HCT116 (cell line): ENCODE measurements around the gene UNC93B1. TPM values are rescaled to one million over a fixed set of nuclear protein-coding genes. Genes with fewer than 3 reads are reported as not detected.

ENCODE experiments used
- ATAC-seq: fragments of 200-7000 bp; cut with Tn5 transposase; 2 replicates; pipeline ENCODE4 v1.9.1; 2020; ENCODE audit warnings: mild to moderate bottlenecking, moderate library complexity
- BruUV-seq: library from RNA; stranded (reverse); fragments of 400-500 nt; replicated peaks from 2 replicates; lab custom pipeline; 2021; lab: Mats Ljungman, UMichigan
- CTCF ChIA-PET: fragments of 300-600 bp; sonication (Branson Sonifier 250); formaldehyde crosslinking; loops from one replicate; lab custom pipeline; 2021; ENCODE audit warnings: antibody characterized with exemption; lab: Charles Lee
- POLR2A ChIA-PET: fragments of 300-600, 350-600 bp; sonication (Branson Sonifier 250); formaldehyde crosslinking; loops from one replicate; lab custom pipeline; 2021; ENCODE audit warnings: antibody characterized with exemption; lab: Charles Lee
- RAD21 ChIA-PET, 2 experiments: fragments of 300-600 bp; sonication (Branson Sonifier 250); formaldehyde crosslinking; loops; one replicate each; lab custom pipeline; 2023; ENCODE audit warnings: low total read pairs in 2 of 2; ENCODE audit not compliant: uncharacterized antibody in 2 of 2, unreplicated experiment in 2 of 2, low non-redundant PET in 1 of 2; lab: Charles Lee
- DNase-seq: peaks from one replicate; pipeline ENCODE4 v3.0.0-alpha.2; 2010; ENCODE audit warnings: low read depth, low spot score
- H2AFZ ChIP-seq: fragments of 200-600 bp; shearing (Covaris generic), sonication (generic); 2 replicates; pipeline ENCODE4 v1.6.1; 2017; ENCODE audit warnings: low read depth, mixed run types, mixed read lengths, antibody characterized with exemption, low read length; ENCODE audit not compliant: poor library complexity, severe bottlenecking
- H3K27ac ChIP-seq: 2 replicates; pipeline ENCODE4 v1.5.1; 2012; ENCODE audit warnings: low read depth, low read length
- H3K27me3 ChIP-seq: fragments of 200-600 bp; sonication (generic); 2 replicates; pipeline ENCODE4 v1.6.1; 2016; ENCODE audit warnings: mixed run types, low read length, mixed read lengths; ENCODE audit not compliant: insufficient read depth
- H3K36me3 ChIP-seq, 2 experiments: fragments of 200-500 bp in 1 of 2; fragments of 200-600 bp in 1 of 2; sonication (Bioruptor generic) in 1 of 2; sonication (generic) in 1 of 2; 2 replicates each; pipeline versions ENCODE4 v1.5.1 to v1.6.1; 2014 to 2016; ENCODE audit warnings: low read length in 2 of 2, inconsistent platforms in 1 of 2, mixed read lengths in 1 of 2, mixed run types in 1 of 2; ENCODE audit not compliant: insufficient read depth in 2 of 2, control insufficient read depth in 1 of 2
- H3K4me1 ChIP-seq, 2 experiments: fragments of 200-600 bp in 1 of 2; sonication (generic) in 1 of 2; 2 replicates each; pipeline versions ENCODE4 v1.5.1 to v1.6.1; 2012 to 2017; ENCODE audit warnings: low read length in 2 of 2, inconsistent platforms in 1 of 2, mild to moderate bottlenecking in 1 of 2, mixed read lengths in 1 of 2, mixed run types in 1 of 2, moderate library complexity in 1 of 2; ENCODE audit not compliant: insufficient read depth in 2 of 2, control insufficient read depth in 1 of 2
- H3K4me2 ChIP-seq: fragments of 200-600 bp; sonication (generic); 2 replicates; pipeline ENCODE4 v1.6.1; 2017; ENCODE audit warnings: mixed run types, low read length, mixed read lengths
- H3K4me3 ChIP-seq, 2 experiments: fragments of 200-600 bp in 1 of 2; sonication (generic) in 1 of 2; replicated peaks in 1 of 2; 2 replicates each; pipeline ENCODE4 v1.5.1; 2011 to 2016; ENCODE audit warnings: low read length in 2 of 2, control low read depth in 1 of 2, low read depth in 1 of 2, mild to moderate bottlenecking in 1 of 2, mixed read lengths in 1 of 2, mixed run types in 1 of 2
- H3K79me2 ChIP-seq: fragments of 200-600 bp; sonication (generic); 2 replicates; pipeline ENCODE4 v1.6.1; 2017; ENCODE audit warnings: mild to moderate bottlenecking, mixed run types, low read length, moderate library complexity, mixed read lengths; ENCODE audit not compliant: insufficient read depth
- H3K9ac ChIP-seq: fragments of 200-600 bp; sonication (generic); 2 replicates; pipeline ENCODE4 v1.6.1; 2016; ENCODE audit warnings: low read length, mixed read lengths
- H3K9me2 ChIP-seq: fragments of 200-600 bp; sonication (generic), shearing (Covaris generic); 2 replicates; pipeline ENCODE4 v1.6.1; 2017; ENCODE audit warnings: mixed run types, mild to moderate bottlenecking, moderate library complexity; ENCODE audit not compliant: insufficient read depth
- H3K9me3 ChIP-seq, 2 experiments: fragments of 200-500 bp in 1 of 2; fragments of 200-600 bp in 1 of 2; sonication (Bioruptor generic) in 1 of 2; sonication (generic) in 1 of 2; 2 replicates each; pipeline ENCODE4 v1.6.1; 2014 to 2017; ENCODE audit warnings: low read length in 2 of 2, mixed read lengths in 2 of 2, inconsistent platforms in 1 of 2, low read depth in 1 of 2, mild to moderate bottlenecking in 1 of 2, mixed run types in 1 of 2, moderate library complexity in 1 of 2; ENCODE audit not compliant: control insufficient read depth in 1 of 2, insufficient read depth in 1 of 2
- H4K20me1 ChIP-seq: fragments of 200-600 bp; sonication (generic), shearing (Covaris generic); 2 replicates; pipeline ENCODE4 v1.6.1; 2017; ENCODE audit warnings: mixed run types, mild to moderate bottlenecking, moderate library complexity; ENCODE audit not compliant: insufficient read depth
- CBX3 ChIP-seq: IDR thresholded peaks from 2 replicates; pipeline ENCODE4 v1.6.1; 2012; ENCODE audit warnings: low read depth
- POLR2A ChIP-seq: IDR thresholded peaks from 2 replicates; pipeline ENCODE4 v1.7.0; 2011; ENCODE audit warnings: borderline replicate concordance; ENCODE audit not compliant: insufficient read depth, insufficient read length; ENCODE audit errors: extremely low read depth
- POLR2AphosphoS5 ChIP-seq: IDR thresholded peaks from 2 replicates; pipeline ENCODE4 v1.6.1; 2011; ENCODE audit warnings: mild to moderate bottlenecking, low read depth, low read length, moderate library complexity
- SIN3A ChIP-seq: IDR thresholded peaks from 2 replicates; pipeline ENCODE4 v1.6.1; 2012; ENCODE audit warnings: low read depth
- TCF7L2 ChIP-seq: IDR thresholded peaks from 2 replicates; pipeline ENCODE4 v1.7.0; 2011; ENCODE audit warnings: borderline replicate concordance, inconsistent platforms; ENCODE audit not compliant: insufficient read depth, insufficient read length; ENCODE audit errors: extremely low read depth
- YY1 ChIP-seq: IDR thresholded peaks from 2 replicates; pipeline ENCODE4 v1.6.1; 2011; ENCODE audit warnings: low read length, low read depth, moderate library complexity, mild to moderate bottlenecking; ENCODE audit not compliant: insufficient replicate concordance; ENCODE audit errors: extremely low read depth
- ZFX ChIP-seq: fragments of 450-650 bp; IDR thresholded peaks from 2 replicates; pipeline ENCODE4 v1.6.1; 2017
- intact Hi-C: fragments of 100-400 bp; cut with micrococcal nuclease; formaldehyde crosslinking; loops from 2 replicates; pipeline ENCODE4 v1.10.0; 2022
- total RNA-seq: library from RNA; stranded (reverse); gene quantifications from one replicate; pipeline ENCODE4 v1.2.1, GENCODE V29; 2021; ENCODE audit not compliant: unreplicated experiment
- TF ChIP-seq, protein P1 (sequence below): IDR thresholded peaks from 2 replicates; pipeline ENCODE4 v1.6.1; 2012; ENCODE audit warnings: low read depth

UNC93B1 gene
- total RNA-seq, 1 experiment from 2014 or later, result 72.9 TPM

DNA sequence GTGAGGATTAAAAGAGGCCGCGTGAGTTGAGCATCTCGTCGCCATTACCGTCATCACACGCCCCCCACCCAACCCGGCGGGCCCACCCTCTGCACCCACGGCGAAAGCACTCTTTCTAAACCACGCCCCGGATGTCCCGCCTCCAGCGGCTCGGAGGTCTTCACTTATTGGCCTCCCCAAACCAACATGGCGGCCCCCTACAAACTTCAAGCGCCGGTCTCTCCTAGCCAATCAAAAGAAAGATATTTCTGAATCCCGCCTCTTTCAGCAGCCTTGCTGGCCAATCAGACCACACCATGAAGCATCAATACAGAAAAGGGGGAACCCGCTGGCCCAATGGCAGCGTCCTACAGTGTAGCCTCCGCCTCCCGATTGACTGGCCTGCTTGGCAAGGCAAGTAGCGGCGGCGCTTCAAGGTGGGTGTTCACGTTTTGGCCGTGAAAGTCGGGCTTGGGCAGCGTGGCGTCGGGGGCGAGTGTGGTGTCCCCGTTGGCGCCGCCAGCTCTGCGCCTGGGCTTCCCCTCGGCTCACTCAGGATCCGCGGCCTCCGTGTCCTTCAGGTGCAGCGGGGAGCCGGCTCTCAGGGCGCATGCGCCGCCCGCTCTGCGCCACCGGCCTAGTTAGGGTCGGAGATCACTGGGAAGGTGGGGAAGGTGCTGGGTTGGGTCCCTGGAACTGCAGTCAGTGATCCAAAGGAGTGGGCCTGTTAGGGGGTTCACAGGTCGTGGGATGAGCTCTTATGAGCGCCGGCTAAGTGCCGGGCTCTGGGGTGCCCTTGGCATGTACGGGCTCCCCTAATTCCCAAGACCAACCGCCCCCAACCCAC is 26.6 kb upstream of the UNC93B1 start, which contains the start of gene NDUFS8:
NDUFS8 (plus strand) TSS at position 364 of the 826 bp plus-strand sequence. CDS start 1,471 bp downstream, outside the sequence.
- Histone ChIP-seq H3K9me2 (no peaks in the 10 kb centered on the region), H3K9me3 (peaks cover 0 to 5% of the 10 kb centered on the region in 2 experiments; a peak in 1 of 4 replicates), H4K20me1 (no peaks in the 10 kb centered on the region), H3K36me3 (peaks cover 4 to 20% of the 10 kb centered on the region in 2 experiments; a peak in 2 of 4 replicates), H3K79me2 (peaks cover 33% of the 10 kb centered on the region), H3K9ac (peak within 1 kb of the TSS; percentile 94), H3K27me3 (no peaks in the 10 kb centered on the region), H3K4me2 (peak within 1 kb of the TSS; percentile 84), H3K4me3 (peak within 1 kb of the TSS; percentile 86 to 97), H2AFZ (no peak within 1 kb of the TSS), H3K4me1 (peaks cover 37 to 59% of the 10 kb centered on the region in 2 experiments), H3K27ac (peak within 1 kb of the TSS; percentile 81)
- ChIA-PET POLR2A (interaction anchor here (0.7 to 1.4 kb wide), 3 partner anchors 12 to 1919 kb away, joined by 3 to 5 read pairs (median 3); no protein-coding TSS in a partner anchor), RAD21 (no interaction called here), CTCF (no interaction called here)
- peak; percentile 92 for TF ChIP-seq ZFX
- no peak for TF ChIP-seq CBX3
- TF ChIP-seq SIN3A, result no peak
- peak; percentile 74 for TF ChIP-seq TCF7L2
- TF ChIP-seq POLR2A, result peak; percentile 71
- TF ChIP-seq POLR2AphosphoS5, result peak; percentile 63
- TF ChIP-seq YY1, result peak; percentile 97
- TF ChIP-seq, protein P1, sequence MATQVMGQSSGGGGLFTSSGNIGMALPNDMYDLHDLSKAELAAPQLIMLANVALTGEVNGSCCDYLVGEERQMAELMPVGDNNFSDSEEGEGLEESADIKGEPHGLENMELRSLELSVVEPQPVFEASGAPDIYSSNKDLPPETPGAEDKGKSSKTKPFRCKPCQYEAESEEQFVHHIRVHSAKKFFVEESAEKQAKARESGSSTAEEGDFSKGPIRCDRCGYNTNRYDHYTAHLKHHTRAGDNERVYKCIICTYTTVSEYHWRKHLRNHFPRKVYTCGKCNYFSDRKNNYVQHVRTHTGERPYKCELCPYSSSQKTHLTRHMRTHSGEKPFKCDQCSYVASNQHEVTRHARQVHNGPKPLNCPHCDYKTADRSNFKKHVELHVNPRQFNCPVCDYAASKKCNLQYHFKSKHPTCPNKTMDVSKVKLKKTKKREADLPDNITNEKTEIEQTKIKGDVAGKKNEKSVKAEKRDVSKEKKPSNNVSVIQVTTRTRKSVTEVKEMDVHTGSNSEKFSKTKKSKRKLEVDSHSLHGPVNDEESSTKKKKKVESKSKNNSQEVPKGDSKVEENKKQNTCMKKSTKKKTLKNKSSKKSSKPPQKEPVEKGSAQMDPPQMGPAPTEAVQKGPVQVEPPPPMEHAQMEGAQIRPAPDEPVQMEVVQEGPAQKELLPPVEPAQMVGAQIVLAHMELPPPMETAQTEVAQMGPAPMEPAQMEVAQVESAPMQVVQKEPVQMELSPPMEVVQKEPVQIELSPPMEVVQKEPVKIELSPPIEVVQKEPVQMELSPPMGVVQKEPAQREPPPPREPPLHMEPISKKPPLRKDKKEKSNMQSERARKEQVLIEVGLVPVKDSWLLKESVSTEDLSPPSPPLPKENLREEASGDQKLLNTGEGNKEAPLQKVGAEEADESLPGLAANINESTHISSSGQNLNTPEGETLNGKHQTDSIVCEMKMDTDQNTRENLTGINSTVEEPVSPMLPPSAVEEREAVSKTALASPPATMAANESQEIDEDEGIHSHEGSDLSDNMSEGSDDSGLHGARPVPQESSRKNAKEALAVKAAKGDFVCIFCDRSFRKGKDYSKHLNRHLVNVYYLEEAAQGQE, result no peak
- no TSS peak for BruUV-seq
- DNase-seq (peak; percentile 99), ATAC-seq (peak; percentile 89)
- intact Hi-C loops, result loop anchor here (10.0 kb wide), 1 partner anchor 94 kb away; the partner anchor contains the start of gene CHKA
